GM23248 (cell line): Measurements from ENCODE around the gene FRMPD4. TPM values are rescaled to one million over a fixed set of nuclear protein-coding genes. Genes with fewer than 3 reads are reported as not detected.
A peak's percentile ranks its signal among the peaks of the same experiment; 100 is the strongest.

Source experiments
- DNase-seq: peaks from one replicate; pipeline ENCODE4 v3.0.0-alpha.2; 2015
- H2AFZ ChIP-seq: fragments of 200-600 bp; sonication (generic); 2 replicates; pipeline ENCODE4 v1.6.1; 2016; ENCODE audit warnings: antibody characterized with exemption
- H3F3A ChIP-seq: fragments of 200-600 bp; sonication (generic); 2 replicates; pipeline ENCODE4 v1.6.1; 2016; ENCODE audit warnings: mild to moderate bottlenecking, antibody characterized with exemption, mixed run types; ENCODE audit not compliant: insufficient read depth
- H3K27ac ChIP-seq: fragments of 200-600 bp; sonication (generic); 2 replicates; pipeline ENCODE4 v1.5.1; 2016; ENCODE audit warnings: mild to moderate bottlenecking
- H3K27me3 ChIP-seq: fragments of 200-600 bp; sonication (generic); replicated peaks from 2 replicates; pipeline ENCODE4 v1.6.1; 2016; ENCODE audit warnings: mild to moderate bottlenecking; ENCODE audit not compliant: insufficient read depth
- H3K36me3 ChIP-seq: fragments of 200-600 bp; sonication (generic); 2 replicates; pipeline ENCODE4 v1.6.1; 2016; ENCODE audit warnings: low read depth, mild to moderate bottlenecking
- H3K4me1 ChIP-seq: fragments of 200-600 bp; sonication (generic); 2 replicates; pipeline ENCODE4 v1.6.1; 2016; ENCODE audit warnings: mild to moderate bottlenecking; ENCODE audit not compliant: insufficient read depth
- H3K4me2 ChIP-seq: fragments of 200-600 bp; sonication (generic); one replicate; pipeline ENCODE4 v1.6.1; 2016; ENCODE audit warnings: mild to moderate bottlenecking; ENCODE audit not compliant: unreplicated experiment
- H3K4me3 ChIP-seq: fragments of 200-600 bp; sonication (generic); 2 replicates; pipeline ENCODE4 v1.5.1; 2016; ENCODE audit warnings: mild to moderate bottlenecking
- H3K79me2 ChIP-seq: fragments of 200-600 bp; sonication (generic); 2 replicates; pipeline ENCODE4 v1.6.1; 2016; ENCODE audit warnings: mild to moderate bottlenecking; ENCODE audit not compliant: insufficient read depth
- H3K9ac ChIP-seq: fragments of 200-600 bp; sonication (generic); 2 replicates; pipeline ENCODE4 v1.6.1; 2016; ENCODE audit warnings: mild to moderate bottlenecking
- H3K9me2 ChIP-seq: fragments of 200-600 bp; sonication (generic); 2 replicates; pipeline ENCODE4 v1.6.1; 2016; ENCODE audit warnings: mixed run types, mild to moderate bottlenecking, moderate library complexity; ENCODE audit not compliant: insufficient read depth
- H3K9me3 ChIP-seq: fragments of 200-600 bp; sonication (generic); one replicate; pipeline ENCODE4 v1.6.1; 2017; ENCODE audit warnings: low read depth
- H4K20me1 ChIP-seq: fragments of 200-600 bp; sonication (generic); 2 replicates; pipeline ENCODE4 v1.6.0; 2016; ENCODE audit not compliant: insufficient read depth
- EZH2 ChIP-seq: fragments of 200-600 bp; sonication (generic); IDR thresholded peaks from 2 replicates; pipeline ENCODE4 v1.6.1; 2018; ENCODE audit warnings: antibody characterized with exemption, mild to moderate bottlenecking; ENCODE audit not compliant: insufficient read depth, poor library complexity, severe bottlenecking
- EZH2phosphoT487 ChIP-seq: fragments of 200-600 bp; sonication (generic); IDR thresholded peaks from 2 replicates; pipeline ENCODE4 v1.6.1; 2018; ENCODE audit warnings: antibody characterized with exemption, moderate library complexity, mild to moderate bottlenecking, low read depth; ENCODE audit not compliant: insufficient read depth
- WGBS, 2 experiments: methylation state at CpG; one replicate each; pipeline ENCODE4 v1.1.6; 2015 to 2017; ENCODE audit warnings: low lambda C conversion rate in 2 of 2, low coverage in 1 of 2; ENCODE audit errors: missing lambda C conversion rate in 2 of 2; 5-methylcytosine and 5-hydroxymethylcytosine counted together
- in situ Hi-C: fragments of 300-500 bp; cut with MboI; formaldehyde crosslinking; loops from 2 replicates; pipeline ENCODE4 v1.15.0; 2020
- polyA plus RNA-seq: library from polyadenylated mRNA; unstranded; fragments of >200 nt; fragmentation: Nextera tagmentation; extraction: Ambion mirVana; gene quantifications from 2 replicates; pipeline ENCODE4 v1.2.1, GENCODE V29; 2016
- total RNA-seq: library from RNA; depleted of rRNA; stranded (reverse); fragments of >200 nt; shearing (Covaris generic); gene quantifications from 2 replicates; pipeline ENCODE4 v1.2.3, GENCODE V29; 2014

FRMPD4 gene
- total and polyA plus RNA-seq, 2 experiments from 2014 or later, result 0.04 TPM; not detected in 1

GRCh38 chrX:12370497-12370986 is 232.3 kb downstream of the FRMPD4 start:
- H4K20me1 ChIP-seq, result no peaks in the 10 kb centered on the region
- no peak overlapping the region for H3K27ac ChIP-seq
- 9 to 10% methylated on average over 3 of the region's 3 CpGs for WGBS, 2 experiments
- in situ Hi-C loops, result no loop called here
- H3K4me1 ChIP-seq, result no peaks in the 10 kb centered on the region
- H3K27me3 ChIP-seq, result no peaks in the 10 kb centered on the region
- TF ChIP-seq EZH2 (no peak), EZH2phosphoT487 (no peak)
- H3K9ac ChIP-seq, result no peak overlapping the region
- H3K36me3 ChIP-seq, result no peaks in the 10 kb centered on the region
- no peaks in the 10 kb centered on the region for H3F3A ChIP-seq
- no peaks in the 10 kb centered on the region for H3K79me2 ChIP-seq
- no peak overlapping the region for H3K4me2 ChIP-seq
- H3K9me2 ChIP-seq, result no peaks in the 10 kb centered on the region
- DNase-seq, result peak; percentile 0
- no peaks in the 10 kb centered on the region for H3K9me3 ChIP-seq
- H2AFZ ChIP-seq, result no peak overlapping the region
- H3K4me3 ChIP-seq, result no peak overlapping the region

GRCh38 chrX:12372111-12372510 is 233.8 kb downstream of the FRMPD4 start:
- no peaks in the 10 kb centered on the region for H3K4me1 ChIP-seq
- H3K4me3 ChIP-seq, result no peak overlapping the region
- H3K9me2 ChIP-seq, result no peaks in the 10 kb centered on the region
- 0 to 1% methylated on average over 3 to 6 of the region's 6 CpGs for WGBS, 2 experiments
- H4K20me1 ChIP-seq, result no peaks in the 10 kb centered on the region
- H3K9me3 ChIP-seq, result no peaks in the 10 kb centered on the region
- no peak overlapping the region for H2AFZ ChIP-seq
- H3K9ac ChIP-seq, result no peak overlapping the region
- no peaks in the 10 kb centered on the region for H3K36me3 ChIP-seq
- in situ Hi-C loops, result no loop called here
- no peaks in the 10 kb centered on the region for H3F3A ChIP-seq
- no peaks in the 10 kb centered on the region for H3K27me3 ChIP-seq
- H3K4me2 ChIP-seq, result no peak overlapping the region
- H3K27ac ChIP-seq, result no peak overlapping the region
- TF ChIP-seq EZH2 (no peak), EZH2phosphoT487 (no peak)
- DNase-seq, result no peak
- no peaks in the 10 kb centered on the region for H3K79me2 ChIP-seq

- no peaks in the 10 kb centered on the region for H3K9me2 ChIP-seq
- TF ChIP-seq EZH2 (no peak), EZH2phosphoT487 (no peak)
- H3K9me3 ChIP-seq, result no peaks in the 10 kb centered on the region
- H3K9ac ChIP-seq, result no peak overlapping the region
- H2AFZ ChIP-seq, result no peak overlapping the region
- no peak overlapping the region for H3K27ac ChIP-seq
- no peaks in the 10 kb centered on the region for H3K27me3 ChIP-seq
- no peak overlapping the region for H3K4me2 ChIP-seq
- no peaks in the 10 kb centered on the region for H3K4me1 ChIP-seq
- DNase-seq, result no peak
- H3K4me3 ChIP-seq, result no peak overlapping the region
- H4K20me1 ChIP-seq, result no peaks in the 10 kb centered on the region
- in situ Hi-C loops, result no loop called here
- 18 to 23% methylated on average over 6 of the region's 6 CpGs for WGBS, 2 experiments
- no peaks in the 10 kb centered on the region for H3K79me2 ChIP-seq
- H3K36me3 ChIP-seq, result no peaks in the 10 kb centered on the region
- no peaks in the 10 kb centered on the region for H3F3A ChIP-seq
Measured at GRCh38 chrX:12374286-12374685, 236.0 kb downstream of the FRMPD4 start.

GRCh38 chrX:12378253-12378652 is 240.0 kb downstream of the FRMPD4 start:
- no peak for TF ChIP-seq EZH2
- TF ChIP-seq EZH2phosphoT487, result no peak
- no peak overlapping the region for H2AFZ ChIP-seq
- no peaks in the 10 kb centered on the region for H3K79me2 ChIP-seq
- no peaks in the 10 kb centered on the region for H3F3A ChIP-seq
- no peaks in the 10 kb centered on the region for H3K9me2 ChIP-seq
- H3K9ac ChIP-seq, result no peak overlapping the region
- H3K4me3 ChIP-seq, result no peak overlapping the region
- H3K4me1 ChIP-seq, result no peaks in the 10 kb centered on the region
- H3K27ac ChIP-seq, result no peak overlapping the region
- H3K36me3 ChIP-seq, result no peaks in the 10 kb centered on the region
- WGBS, 2 experiments, result 40 to 45% methylated on average over 7 of the region's 7 CpGs
- in situ Hi-C loops, result no loop called here
- DNase-seq, result no peak
- no peaks in the 10 kb centered on the region for H4K20me1 ChIP-seq
- no peak overlapping the region for H3K4me2 ChIP-seq
- H3K27me3 ChIP-seq, result no peaks in the 10 kb centered on the region
- H3K9me3 ChIP-seq, result no peaks in the 10 kb centered on the region

- Histone ChIP-seq H3K36me3 (no peaks in the 10 kb centered on the region), H3K27me3 (no peaks in the 10 kb centered on the region), H2AFZ (no peak overlapping the region), H3K4me1 (no peaks in the 10 kb centered on the region), H4K20me1 (no peaks in the 10 kb centered on the region), H3K9me3 (no peaks in the 10 kb centered on the region), H3K4me2 (no peak overlapping the region), H3K27ac (no peak overlapping the region), H3K9me2 (no peaks in the 10 kb centered on the region), H3F3A (no peaks in the 10 kb centered on the region), H3K79me2 (no peaks in the 10 kb centered on the region), H3K4me3 (no peak overlapping the region), H3K9ac (no peak overlapping the region)
- no peak for DNase-seq
- 0 to 5% methylated on average over 1 of the region's 1 CpG for WGBS, 2 experiments
- no peak for TF ChIP-seq EZH2
- TF ChIP-seq EZH2phosphoT487, result no peak
- in situ Hi-C loops, result no loop called here
Measured at GRCh38 chrX:12378706-12379105, 240.4 kb downstream of the FRMPD4 start.
